GM18870 (cell line): ENCODE measurements around the gene ZDHHC11B.
"Not testable (repeated sequence)": the region's sequence is repeated elsewhere in the genome, so short reads cannot be mapped to it uniquely, and the experiment has no call there.

Source experiments
- ATAC-seq: cut with Tn5 transposase; IDR thresholded peaks from one replicate; pipeline ENCODE4 v1.9.1; 2021; ENCODE audit warnings: moderate library complexity; ENCODE audit not compliant: unreplicated experiment

The ZDHHC11B gene, protein sequence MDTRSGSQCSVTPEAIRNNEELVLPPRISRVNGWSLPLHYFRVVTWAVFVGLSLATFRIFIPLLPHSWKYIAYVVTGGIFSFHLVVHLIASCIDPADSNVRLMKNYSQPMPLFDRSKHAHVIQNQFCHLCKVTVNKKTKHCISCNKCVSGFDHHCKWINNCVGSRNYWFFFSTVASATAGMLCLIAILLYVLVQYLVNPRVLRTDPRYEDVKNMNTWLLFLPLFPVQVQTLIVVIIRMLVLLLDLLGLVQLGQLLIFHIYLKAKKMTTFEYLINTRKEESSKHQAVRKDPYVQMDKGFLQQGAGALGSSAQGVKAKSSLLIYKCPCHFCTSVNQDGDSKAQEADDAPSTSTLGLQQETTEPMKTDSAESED

DNA sequence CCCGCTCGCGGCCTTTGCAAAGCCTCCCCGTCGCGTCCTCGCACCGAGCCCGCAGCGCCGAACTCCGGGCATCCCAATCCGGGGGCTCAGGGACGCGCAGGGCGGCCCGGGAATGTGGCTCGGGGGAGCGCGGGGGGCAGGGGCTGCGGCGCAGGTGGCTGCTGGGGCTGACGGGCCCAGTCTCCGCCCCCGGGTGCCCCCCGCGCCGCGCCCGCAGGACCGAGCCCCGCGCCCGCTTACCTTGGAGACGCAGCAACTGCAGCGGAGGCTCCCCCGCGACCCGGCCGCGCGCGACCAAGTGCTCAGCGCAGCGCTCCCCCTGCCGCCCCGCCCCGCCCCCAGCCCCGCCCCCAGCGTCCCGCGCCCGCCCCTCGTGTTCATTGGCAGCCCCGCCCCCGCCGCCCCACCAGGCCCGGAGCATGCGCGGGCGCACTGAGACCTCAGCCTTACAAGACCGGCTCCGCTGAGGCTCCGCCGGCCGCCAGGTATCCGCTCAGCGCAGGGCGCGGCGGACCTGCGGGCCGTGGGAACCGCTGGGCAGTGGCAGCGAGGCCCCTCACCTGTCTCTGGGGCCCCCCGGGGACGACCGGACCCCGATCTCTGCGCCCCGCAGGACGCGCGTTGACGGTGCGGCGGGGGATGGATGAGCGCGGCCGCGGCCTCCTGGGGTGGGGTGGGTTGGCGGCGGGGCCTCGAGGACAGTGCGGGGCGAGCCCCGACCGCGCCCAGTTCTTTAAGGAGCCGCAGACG lies at the start of gene ZDHHC11B:
TSS of gene ZDHHC11B (minus strand) at position 302 of the 750 bp plus-strand sequence. CDS start 17,810 bp downstream, outside the sequence.
- ATAC-seq = not testable (repeated sequence)

DNA sequence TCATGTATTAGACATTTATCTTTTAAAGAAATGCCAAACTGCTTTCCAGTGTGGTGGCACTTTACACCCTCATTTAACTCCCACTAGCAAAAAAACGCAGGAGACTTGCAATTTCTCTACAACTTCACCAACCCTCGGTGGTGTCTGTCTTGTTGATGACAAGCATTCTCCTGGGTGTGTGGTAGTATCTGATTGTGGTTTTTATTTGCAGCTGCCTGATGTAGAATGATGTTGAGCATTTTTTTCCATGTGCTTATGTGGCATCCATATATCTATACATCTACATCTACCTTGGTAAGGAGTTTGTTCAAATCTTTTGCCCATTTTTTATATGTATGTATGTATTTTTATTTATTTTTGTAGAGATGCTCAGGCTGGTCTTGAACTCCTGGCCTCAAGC lies 49.5 kb upstream of the ZDHHC11B start:
- not testable (repeated sequence) for ATAC-seq

DNA sequence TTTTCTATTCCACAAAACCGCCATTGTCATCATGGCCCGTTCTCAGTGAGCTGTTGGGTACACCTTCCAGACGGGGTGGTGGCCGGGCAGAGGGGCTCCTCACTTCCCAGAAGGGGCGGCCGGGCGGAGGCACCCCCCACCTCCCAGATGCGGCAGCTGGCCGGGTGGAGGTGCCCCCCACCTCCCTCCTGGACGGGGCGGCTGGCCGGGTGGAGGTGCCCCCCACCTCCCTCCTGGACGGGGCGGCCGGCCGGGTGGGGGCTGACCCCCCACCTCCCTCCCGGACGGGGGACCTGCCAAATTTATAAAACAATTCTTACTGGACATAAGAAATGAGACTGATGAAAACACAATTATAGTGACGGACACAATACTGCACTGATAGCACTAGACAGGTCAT lies 43.7 kb upstream of the ZDHHC11B start:
- not testable (repeated sequence) for ATAC-seq

DNA sequence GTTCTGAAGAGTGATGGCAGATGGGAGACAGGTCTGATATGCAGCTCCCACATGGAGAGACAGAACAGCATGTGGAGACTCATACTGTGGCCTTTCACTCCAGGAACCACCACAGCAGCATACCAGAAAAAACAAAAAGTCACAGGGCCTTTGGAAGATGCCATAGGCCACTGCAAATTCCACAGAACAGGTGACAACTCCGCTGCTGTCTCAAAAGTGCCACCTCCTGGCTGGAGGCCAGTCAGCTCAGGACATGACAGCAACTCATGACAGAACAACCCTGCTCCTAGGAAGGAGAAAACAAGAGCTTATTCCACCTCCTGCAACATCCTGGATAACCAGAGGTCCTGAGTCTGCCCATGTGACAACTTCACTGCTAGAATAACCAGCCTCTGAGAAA lies 41.0 kb upstream of the ZDHHC11B start:
- ATAC-seq = not testable (repeated sequence)

DNA sequence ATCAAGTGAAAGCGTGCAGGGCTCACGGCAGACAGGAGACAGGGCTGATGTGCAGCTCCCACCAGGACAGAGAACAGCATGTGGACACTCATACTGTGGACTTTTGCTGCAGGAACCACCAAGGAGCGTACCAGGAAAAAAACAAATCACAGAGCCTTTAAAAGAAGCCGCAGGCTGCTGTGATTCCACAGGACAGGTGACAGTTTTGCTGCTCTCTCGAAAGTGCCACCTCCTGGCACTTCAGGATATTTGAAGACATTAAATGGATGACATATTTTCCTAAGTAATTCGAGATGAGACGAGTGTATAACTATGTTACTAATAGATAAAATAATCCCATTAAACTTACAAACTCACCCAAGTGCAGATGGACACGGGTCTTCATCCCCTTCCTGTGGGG lies 37.0 kb upstream of the ZDHHC11B start:
- no peak for ATAC-seq

DNA sequence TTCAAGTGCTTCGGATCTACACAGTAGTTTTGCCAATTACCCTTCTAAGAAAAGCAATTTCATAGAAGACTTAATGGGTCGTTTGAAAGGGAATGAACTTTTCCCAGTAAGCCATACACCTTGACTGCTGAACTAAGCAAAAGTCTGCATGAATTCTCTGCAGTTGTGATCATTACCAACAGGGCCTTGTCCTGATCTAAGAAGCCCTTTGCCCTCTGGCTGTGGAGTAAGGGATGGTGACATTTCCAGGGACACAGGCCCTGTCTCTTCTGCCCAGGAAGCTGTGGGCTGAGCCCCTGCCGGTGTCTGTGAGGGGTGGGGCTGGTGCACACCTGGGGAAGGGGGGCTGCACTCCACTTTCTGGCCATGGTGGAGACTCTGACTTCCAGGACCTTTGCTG lies 35.7 kb upstream of the ZDHHC11B start:
- ATAC-seq = no peak

DNA sequence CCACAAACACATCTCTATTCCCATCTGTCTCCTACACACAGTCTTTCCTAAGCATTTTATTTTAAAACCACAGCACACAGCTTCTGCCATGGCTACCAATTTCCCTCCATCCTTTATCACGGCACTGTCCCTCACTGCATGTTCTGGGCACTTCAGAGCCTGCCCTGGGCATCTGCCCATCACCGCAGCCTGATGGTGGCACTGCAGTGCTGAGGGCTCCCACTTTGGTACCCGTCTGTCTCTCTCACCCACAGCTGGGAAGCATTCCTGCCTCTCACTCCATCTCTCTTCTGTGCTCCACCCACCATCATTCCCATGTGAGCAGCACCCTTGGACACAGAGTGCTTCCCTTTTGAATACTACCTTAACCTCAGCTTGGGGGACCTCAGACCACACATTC lies 34.5 kb upstream of the ZDHHC11B start:
- no peak for ATAC-seq

DNA sequence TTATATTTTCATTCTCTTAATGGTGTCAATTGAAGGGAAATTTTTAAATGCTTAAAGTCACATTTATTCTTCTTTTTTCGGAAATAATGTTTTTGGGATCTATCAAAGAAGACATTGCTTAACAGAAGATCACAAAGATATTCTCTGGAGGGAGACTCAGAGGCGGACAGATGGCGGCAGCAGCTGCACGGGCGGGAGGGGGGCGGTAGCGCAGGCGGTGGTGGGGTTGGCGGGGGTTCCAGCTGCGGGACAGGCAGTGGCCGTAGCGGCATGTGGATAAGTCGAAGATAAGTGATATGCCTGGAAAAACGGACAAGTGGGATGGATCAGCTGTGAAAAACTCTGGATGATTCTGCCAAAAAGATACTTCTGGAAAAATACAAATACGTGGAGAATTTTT lies 31.6 kb upstream of the ZDHHC11B start:
- no peak for ATAC-seq

DNA sequence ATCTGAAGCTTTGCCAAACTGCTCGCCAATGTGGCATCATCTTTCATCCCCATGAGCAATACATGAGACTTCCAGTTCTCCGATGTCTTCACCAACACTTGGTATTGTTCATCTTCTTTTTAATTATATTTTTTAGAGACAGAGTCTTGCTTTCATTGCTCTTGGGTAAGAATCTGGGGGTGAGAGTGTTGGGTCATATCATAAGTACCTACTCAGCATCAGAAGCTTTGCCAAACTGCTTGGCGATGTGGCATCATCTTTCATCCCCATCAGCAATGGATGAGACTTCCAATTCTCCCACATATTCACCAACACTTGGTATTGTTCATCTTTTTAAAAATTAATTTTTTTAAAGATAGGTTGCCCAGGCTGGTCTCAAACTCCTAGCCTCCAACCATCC lies 30.9 kb upstream of the ZDHHC11B start:
- ATAC-seq = no peak

DNA sequence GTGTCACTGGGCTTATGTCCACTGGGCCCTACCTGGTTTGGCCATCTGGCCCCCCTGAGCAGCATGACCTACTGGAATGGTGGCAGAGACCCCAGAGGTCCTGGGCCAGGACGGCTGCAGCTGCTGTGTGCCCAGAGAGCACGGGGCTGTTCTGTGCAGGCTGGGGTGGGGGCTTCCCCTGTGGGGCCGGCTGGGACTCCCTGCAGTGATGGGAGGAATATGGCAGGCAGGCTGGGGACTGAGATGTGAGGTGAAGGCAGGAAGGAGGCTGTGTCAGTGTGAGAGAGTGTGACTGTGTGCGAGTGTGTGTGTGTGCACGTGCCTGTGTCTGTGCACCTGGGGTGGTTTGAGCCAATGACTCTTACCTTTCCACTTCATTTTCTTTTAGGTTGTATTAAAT lies 29.0 kb upstream of the ZDHHC11B start:
- ATAC-seq = not testable (repeated sequence)

DNA sequence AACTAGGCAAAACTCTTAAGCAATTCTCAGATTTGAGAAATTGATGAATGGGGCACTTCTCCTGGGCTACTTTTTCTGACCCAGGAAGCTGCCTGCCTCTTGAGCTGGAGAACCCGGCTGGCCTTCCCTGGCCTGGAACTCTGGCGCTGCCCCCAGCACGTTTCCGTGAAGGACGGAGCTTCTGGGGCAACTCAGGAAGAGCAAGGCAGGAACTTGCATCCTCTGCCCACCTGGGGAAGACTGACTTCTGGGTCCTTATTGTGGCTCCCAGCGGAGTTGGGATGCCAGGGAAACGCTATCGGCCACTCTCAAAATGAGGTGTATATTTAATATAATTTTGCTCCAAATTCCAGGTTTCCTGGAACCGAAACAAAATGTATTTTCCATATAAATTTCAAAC lies 26.9 kb upstream of the ZDHHC11B start:
- ATAC-seq = not testable (repeated sequence)

DNA sequence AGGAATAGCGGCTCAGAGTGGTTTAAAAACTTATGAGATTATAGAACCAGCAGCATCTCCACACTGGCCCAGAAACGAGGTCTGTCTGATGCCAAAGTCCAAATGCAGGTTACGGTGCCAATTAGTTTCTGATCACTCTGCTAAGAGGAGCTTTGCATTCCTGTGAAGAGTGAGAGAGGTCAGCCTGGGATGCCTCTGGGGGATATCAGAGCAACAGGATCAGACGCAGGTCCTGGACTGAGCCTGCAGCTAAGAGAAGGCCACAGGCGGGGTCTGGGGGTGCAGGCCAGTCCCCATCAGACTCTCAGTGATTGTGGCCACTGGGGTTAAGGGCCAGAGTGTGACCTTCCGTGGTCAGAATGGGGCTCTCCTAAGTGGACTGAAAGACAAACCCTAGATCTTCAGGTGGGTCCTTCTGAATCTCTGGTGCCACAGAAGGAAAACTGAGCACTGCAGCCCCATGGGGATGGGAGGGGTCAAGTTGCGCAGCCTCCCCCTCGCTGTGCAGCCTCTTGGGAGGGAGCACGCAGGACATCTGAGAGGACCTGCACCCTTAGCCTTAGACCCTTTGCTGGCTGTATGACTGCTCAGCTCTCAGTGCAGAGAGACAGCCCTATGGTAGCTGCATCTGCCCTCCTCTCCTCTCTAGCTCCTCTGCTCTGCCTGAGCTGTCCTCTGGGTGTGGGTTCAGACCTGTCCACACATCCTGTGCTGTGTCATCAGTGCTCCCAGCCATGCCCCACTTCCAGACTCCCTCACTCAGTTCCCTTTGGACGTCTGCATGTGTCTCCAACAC lies 23.4 kb upstream of the ZDHHC11B start:
- ATAC-seq = not testable (repeated sequence)

DNA sequence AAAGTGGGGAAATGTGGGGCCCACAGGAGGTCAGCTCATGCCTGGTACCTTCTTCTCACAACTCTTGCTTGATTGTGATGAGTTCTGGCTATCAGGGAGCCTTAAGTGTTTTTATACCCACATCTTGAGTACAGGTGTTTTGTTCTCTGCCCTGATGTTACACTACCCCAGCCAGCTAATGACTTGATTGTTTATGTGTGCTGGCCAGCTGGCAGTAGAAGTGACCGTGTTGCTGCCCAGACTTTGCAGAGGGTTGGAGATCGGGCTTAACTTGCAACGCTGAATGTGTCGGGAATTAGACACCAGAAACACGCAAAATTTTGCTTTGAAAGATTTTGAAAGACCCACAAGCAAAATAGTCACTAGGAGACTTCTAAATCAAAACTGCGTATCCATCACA lies 16.9 kb upstream of the ZDHHC11B start:
- ATAC-seq = no peak

DNA sequence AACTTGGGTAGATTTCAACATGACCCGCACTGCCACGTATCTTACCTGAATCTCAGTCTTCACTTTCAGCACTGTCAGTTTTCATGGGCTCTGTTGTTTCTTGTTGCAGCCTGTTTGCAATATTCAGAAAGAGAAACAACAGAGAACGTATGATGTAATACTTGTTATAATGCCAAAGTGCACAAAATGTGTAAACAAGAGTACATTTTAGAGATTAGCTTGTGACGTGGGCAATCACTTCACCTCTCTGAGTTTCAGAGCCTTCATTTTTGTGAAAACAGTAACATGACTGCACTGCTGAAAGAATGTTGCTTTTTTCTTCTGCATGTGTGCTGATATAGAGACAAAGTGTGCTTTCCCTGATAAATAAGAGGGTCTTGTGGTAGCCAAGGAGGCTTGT lies 16.5 kb upstream of the ZDHHC11B start:
- ATAC-seq = not testable (repeated sequence)

DNA sequence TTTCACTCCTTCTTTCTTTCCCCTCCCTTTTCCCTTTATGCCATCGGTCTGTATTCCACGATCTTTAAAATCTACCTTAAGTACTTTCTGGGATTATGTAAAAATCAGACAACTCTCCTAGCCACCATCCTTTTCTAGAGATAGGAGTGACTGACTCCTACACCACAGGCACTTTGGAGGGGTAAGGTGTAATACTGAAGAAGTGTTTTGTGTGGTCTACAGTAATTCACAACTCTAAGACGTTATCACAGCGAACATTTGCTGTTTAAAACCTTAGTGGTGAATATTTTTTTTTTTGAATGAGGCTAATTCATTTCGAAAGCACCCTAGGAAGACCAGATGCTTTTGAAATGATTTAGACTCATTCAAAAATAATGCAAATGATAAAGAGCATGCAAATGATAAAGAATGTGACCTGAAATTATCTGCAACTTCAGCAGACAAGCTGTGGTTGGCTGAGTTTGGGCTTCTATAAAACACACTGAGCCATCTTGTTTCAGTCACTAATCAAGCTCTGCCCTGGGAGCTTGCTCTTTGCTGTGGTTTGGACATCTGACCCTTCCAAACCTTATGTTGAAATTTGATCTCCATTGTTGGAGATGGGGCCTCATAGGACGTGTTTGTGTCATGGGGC lies 14.1 kb upstream of the ZDHHC11B start:
- not testable (repeated sequence) for ATAC-seq

DNA sequence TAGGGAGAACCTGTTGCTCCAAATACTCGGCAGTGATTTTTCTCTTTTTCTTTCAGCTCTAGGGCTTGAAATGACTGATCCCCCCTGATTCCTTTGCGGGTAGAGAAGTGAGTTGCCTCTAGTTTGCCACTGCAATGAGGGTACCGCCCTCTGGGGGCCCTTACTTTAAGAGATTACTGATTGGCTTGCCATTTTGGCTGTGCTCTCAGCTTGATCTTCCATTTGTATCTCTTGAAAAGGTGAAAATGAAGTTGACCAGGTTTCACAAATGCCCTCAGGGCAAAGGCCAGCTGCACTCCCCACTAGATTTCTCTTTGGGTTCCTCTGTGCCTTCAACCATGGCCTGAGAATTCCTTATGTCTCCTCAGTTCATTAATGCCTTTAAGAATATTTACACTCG lies 13.5 kb upstream of the ZDHHC11B start:
- not testable (repeated sequence) for ATAC-seq

DNA sequence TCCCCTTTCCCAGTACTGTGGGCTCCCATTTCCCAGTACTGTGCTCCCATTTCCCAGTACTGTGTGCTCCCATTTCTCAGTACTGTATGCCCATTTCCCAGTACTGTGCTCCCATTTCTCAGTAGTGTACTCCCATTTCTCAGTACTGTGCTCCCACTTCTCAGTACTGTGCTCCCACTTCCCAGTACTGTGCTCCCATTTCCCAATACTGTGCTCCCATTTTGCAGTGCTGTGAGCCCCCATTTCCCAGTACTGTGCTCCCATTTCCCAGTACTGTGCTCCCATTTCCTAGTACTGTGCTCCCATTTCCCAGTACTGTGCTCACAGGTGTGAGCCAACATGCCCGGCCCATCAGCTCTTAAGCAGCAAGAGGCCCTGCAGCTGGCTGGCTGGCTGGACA lies 11.3 kb upstream of the ZDHHC11B start:
- not testable (repeated sequence) for ATAC-seq

DNA sequence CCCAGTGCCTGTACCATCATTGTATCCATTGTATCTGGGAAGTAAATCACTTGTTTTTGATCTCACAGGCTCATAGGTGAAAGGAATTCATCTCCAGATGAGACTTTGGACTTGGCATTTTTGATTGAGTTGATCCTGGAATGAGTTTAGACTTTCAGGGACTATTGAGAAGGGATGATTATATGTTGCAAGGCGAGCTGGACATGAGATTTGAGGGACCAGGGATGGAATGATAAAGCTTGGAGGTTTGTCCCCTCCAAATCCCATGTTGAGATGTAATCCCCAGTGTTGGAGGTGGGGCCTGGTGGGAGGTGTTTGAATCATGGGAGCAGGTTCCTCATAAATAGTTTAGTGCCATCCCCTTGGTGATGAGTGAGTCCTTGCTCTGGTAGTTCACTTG lies 10.4 kb upstream of the ZDHHC11B start:
- ATAC-seq = not testable (repeated sequence)

DNA sequence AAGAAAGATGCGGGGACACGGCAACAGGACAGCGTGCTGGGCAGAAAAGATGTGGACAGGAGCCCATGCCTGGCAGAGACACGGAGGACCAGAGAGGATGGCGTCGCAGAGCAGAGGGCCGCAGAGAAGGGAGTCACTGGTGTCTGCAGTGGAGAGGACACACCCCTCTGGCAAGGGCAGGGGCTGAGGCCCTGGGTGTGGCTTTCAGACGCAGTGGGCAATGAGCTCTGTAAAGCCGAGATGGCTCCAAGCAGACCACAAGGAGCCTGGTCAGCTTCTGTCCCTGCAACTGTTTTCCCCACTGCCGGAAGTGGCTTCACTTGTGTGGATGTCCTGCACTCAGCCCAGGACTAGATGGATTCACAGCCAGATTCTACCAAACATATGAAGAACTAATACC lies 4.2 kb upstream of the ZDHHC11B start:
- not testable (repeated sequence) for ATAC-seq

DNA sequence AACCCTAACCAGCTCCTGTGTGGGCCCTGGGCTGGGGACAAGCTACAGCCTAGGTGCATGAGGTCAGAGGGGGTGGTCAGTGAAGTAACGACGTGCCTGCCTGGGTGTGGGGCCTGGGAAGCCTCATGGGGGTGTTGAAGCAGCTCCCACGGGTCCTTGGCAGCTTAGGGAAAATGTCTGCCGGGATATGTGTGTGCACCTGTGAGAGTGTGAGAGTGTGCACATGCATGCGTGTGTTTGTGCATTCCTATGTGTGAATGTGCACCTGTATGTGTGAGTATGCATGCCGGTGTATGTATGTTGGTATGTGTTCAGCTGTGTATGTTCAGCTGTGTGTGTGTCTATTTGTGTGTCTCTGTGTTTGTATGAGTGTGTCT lies 3.3 kb upstream of the ZDHHC11B start:
- not testable (repeated sequence) for ATAC-seq
